Activated CD4-positive, alpha-beta T cell treated with anti-CD3 and anti-CD28 coated beads, Interleukin-2, amount 10 ng/mL, durations not matched to agents 24 days and 14 days (primary cell): ENCODE measurements around the gene NOD1. TPM values are rescaled to one million over a fixed set of nuclear protein-coding genes. Genes with fewer than 3 reads are reported as not detected.

Experiments used
- DNase-seq: peaks from one replicate; pipeline ENCODE4 v3.0.0; 2022
- H3K27ac Mint-ChIP-seq: one replicate; pipeline ENCODE4 v1.8.0; 2022; ENCODE audit warnings: mild to moderate bottlenecking, mixed read lengths
- H3K27me3 Mint-ChIP-seq: one replicate; pipeline ENCODE4 v1.8.0; 2022; ENCODE audit warnings: mixed read lengths
- H3K36me3 Mint-ChIP-seq: one replicate; pipeline ENCODE4 v1.8.0; 2022; ENCODE audit warnings: low read depth, mild to moderate bottlenecking, mixed read lengths
- H3K4me1 Mint-ChIP-seq: one replicate; pipeline ENCODE4 v1.8.0; 2021; ENCODE audit warnings: mixed read lengths
- H3K4me3 Mint-ChIP-seq: one replicate; pipeline ENCODE4 v1.8.0; 2022; ENCODE audit warnings: mild to moderate bottlenecking, moderate library complexity, mixed read lengths
- H3K9me3 Mint-ChIP-seq: one replicate; pipeline ENCODE4 v1.8.0; 2021; ENCODE audit warnings: mixed read lengths
- intact Hi-C: fragments of 100-400 bp; cut with micrococcal nuclease; formaldehyde crosslinking; loops from one replicate; pipeline ENCODE4 v1.15.1; 2023
- total RNA-seq: library from RNA; stranded (reverse); gene quantifications from 2 replicates; pipeline ENCODE4 v1.2.3, GENCODE V29; 2022

Gene NOD1
- total RNA-seq, 1 donor from 2014 or later, result 12.9 TPM

GRCh38 chr7:30453921-30454320 lies 24.7 kb downstream of the NOD1 start:
- Mint-ChIP-seq H3K9me3 (no peaks in the 10 kb centered on the region), H3K27ac (no peak overlapping the region)

GRCh38 chr7:30453016-30453415 lies 25.6 kb downstream of the NOD1 start:
- peaks cover 3% of the 10 kb centered on the region for H3K4me1 Mint-ChIP-seq
- intact Hi-C loops, result no loop called here
- H3K36me3 Mint-ChIP-seq, result peaks cover 20% of the 10 kb centered on the region
- no peak for DNase-seq
- H3K9me3 Mint-ChIP-seq, result no peaks in the 10 kb centered on the region
- no peak overlapping the region for H3K27ac Mint-ChIP-seq
- H3K27me3 Mint-ChIP-seq, result no peaks in the 10 kb centered on the region
- no peak overlapping the region for H3K4me3 Mint-ChIP-seq

More at GRCh38 chr7:30453921-30454320, 24.7 kb downstream of the NOD1 start:
- Mint-ChIP-seq H3K4me1 (peaks cover 3% of the 10 kb centered on the region), H3K4me3 (no peak overlapping the region), H3K36me3 (peaks cover 24% of the 10 kb centered on the region), H3K27me3 (no peaks in the 10 kb centered on the region)
- intact Hi-C loops, result no loop called here
- no peak for DNase-seq

GRCh38 chr7:30452280-30452930 lies 26.2 kb downstream of the NOD1 start:
- Mint-ChIP-seq H3K4me3 (no peak overlapping the region), H3K27me3 (no peaks in the 10 kb centered on the region), H3K9me3 (no peaks in the 10 kb centered on the region), H3K27ac (no peak overlapping the region), H3K36me3 (peaks cover 20% of the 10 kb centered on the region), H3K4me1 (peaks cover 3% of the 10 kb centered on the region)
- DNase-seq, result no peak
- intact Hi-C loops, result no loop called here

GRCh38 chr7:30451539-30452279 lies 26.9 kb downstream of the NOD1 start:
- peaks cover 3% of the 10 kb centered on the region for H3K4me1 Mint-ChIP-seq
- no peak overlapping the region for H3K27ac Mint-ChIP-seq
- H3K4me3 Mint-ChIP-seq, result no peak overlapping the region
- peaks cover 19% of the 10 kb centered on the region for H3K36me3 Mint-ChIP-seq
- intact Hi-C loops, result no loop called here
- no peaks in the 10 kb centered on the region for H3K9me3 Mint-ChIP-seq
- no peak for DNase-seq
- no peaks in the 10 kb centered on the region for H3K27me3 Mint-ChIP-seq

GRCh38 chr7:30450983-30451497 lies 27.5 kb downstream of the NOD1 start:
- Mint-ChIP-seq H3K27ac (no peak overlapping the region), H3K4me1 (peaks cover 4% of the 10 kb centered on the region), H3K9me3 (no peaks in the 10 kb centered on the region), H3K4me3 (no peak overlapping the region), H3K36me3 (peaks cover 17% of the 10 kb centered on the region), H3K27me3 (no peaks in the 10 kb centered on the region)
- DNase-seq, result no peak
- intact Hi-C loops, result no loop called here

GRCh38 chr7:30450240-30450982 lies 28.2 kb downstream of the NOD1 start:
- Mint-ChIP-seq H3K27me3 (no peaks in the 10 kb centered on the region), H3K4me3 (no peak overlapping the region), H3K36me3 (peaks cover 21% of the 10 kb centered on the region), H3K27ac (no peak overlapping the region), H3K4me1 (peaks cover 6% of the 10 kb centered on the region), H3K9me3 (no peaks in the 10 kb centered on the region)
- DNase-seq, result no peak
- intact Hi-C loops, result no loop called here

GRCh38 chr7:30448461-30449189 lies 30.0 kb downstream of the NOD1 start:
- no peaks in the 10 kb centered on the region for H3K9me3 Mint-ChIP-seq
- no peaks in the 10 kb centered on the region for H3K27me3 Mint-ChIP-seq
- no peak overlapping the region for H3K27ac Mint-ChIP-seq
- DNase-seq, result no peak
- H3K4me1 Mint-ChIP-seq, result peaks cover 6% of the 10 kb centered on the region
- H3K4me3 Mint-ChIP-seq, result no peak overlapping the region
- intact Hi-C loops, result no loop called here
- H3K36me3 Mint-ChIP-seq, result peaks cover 15% of the 10 kb centered on the region

GRCh38 chr7:30447466-30447865 lies 31.1 kb downstream of the NOD1 start:
- Mint-ChIP-seq H3K36me3 (peaks cover 13% of the 10 kb centered on the region), H3K9me3 (no peaks in the 10 kb centered on the region), H3K4me1 (peaks cover 6% of the 10 kb centered on the region), H3K4me3 (no peak overlapping the region), H3K27me3 (no peaks in the 10 kb centered on the region), H3K27ac (no peak overlapping the region)
- DNase-seq, result no peak
- intact Hi-C loops, result no loop called here

GRCh38 chr7:30446266-30446665 lies 32.3 kb downstream of the NOD1 start:
- no peak overlapping the region for H3K4me3 Mint-ChIP-seq
- no peaks in the 10 kb centered on the region for H3K9me3 Mint-ChIP-seq
- DNase-seq, result no peak
- intact Hi-C loops, result no loop called here
- peak overlapping the region; percentile 54 for H3K27ac Mint-ChIP-seq
- H3K27me3 Mint-ChIP-seq, result no peaks in the 10 kb centered on the region
- H3K4me1 Mint-ChIP-seq, result peaks cover 6% of the 10 kb centered on the region
- H3K36me3 Mint-ChIP-seq, result peaks cover 12% of the 10 kb centered on the region

GRCh38 chr7:30445770-30446169 lies 32.8 kb downstream of the NOD1 start:
- H3K9me3 Mint-ChIP-seq, result no peaks in the 10 kb centered on the region
- peaks cover 12% of the 10 kb centered on the region for H3K36me3 Mint-ChIP-seq
- H3K27ac Mint-ChIP-seq, result peak overlapping the region; percentile 54
- intact Hi-C loops, result no loop called here
- no peak overlapping the region for H3K4me3 Mint-ChIP-seq
- DNase-seq, result peak; percentile 92
- no peaks in the 10 kb centered on the region for H3K27me3 Mint-ChIP-seq
- peaks cover 6% of the 10 kb centered on the region for H3K4me1 Mint-ChIP-seq

- DNase-seq, result no peak
- H3K27ac Mint-ChIP-seq, result no peak overlapping the region
- intact Hi-C loops, result no loop called here
- no peaks in the 10 kb centered on the region for H3K4me1 Mint-ChIP-seq
- H3K27me3 Mint-ChIP-seq, result no peaks in the 10 kb centered on the region
- no peak overlapping the region for H3K4me3 Mint-ChIP-seq
- H3K36me3 Mint-ChIP-seq, result peaks cover 37% of the 10 kb centered on the region
- H3K9me3 Mint-ChIP-seq, result no peaks in the 10 kb centered on the region
Measured at GRCh38 chr7:30437823-30438574, 40.6 kb downstream of the NOD1 start.

- Mint-ChIP-seq H3K36me3 (peaks cover 46% of the 10 kb centered on the region), H3K27me3 (no peaks in the 10 kb centered on the region), H3K9me3 (no peaks in the 10 kb centered on the region), H3K4me1 (no peaks in the 10 kb centered on the region), H3K27ac (no peak overlapping the region), H3K4me3 (no peak overlapping the region)
- intact Hi-C loops, result no loop called here
- no peak for DNase-seq
Measured at GRCh38 chr7:30436518-30436917, 42.1 kb downstream of the NOD1 start.

GRCh38 chr7:30436046-30436445 lies 42.5 kb downstream of the NOD1 start:
- H3K4me1 Mint-ChIP-seq, result peaks cover under 1% of the 10 kb centered on the region
- intact Hi-C loops, result no loop called here
- no peaks in the 10 kb centered on the region for H3K9me3 Mint-ChIP-seq
- H3K27ac Mint-ChIP-seq, result no peak overlapping the region
- H3K4me3 Mint-ChIP-seq, result no peak overlapping the region
- H3K27me3 Mint-ChIP-seq, result no peaks in the 10 kb centered on the region
- DNase-seq, result no peak
- H3K36me3 Mint-ChIP-seq, result peaks cover 48% of the 10 kb centered on the region
